Psoas muscle (tissue), 8 donors: ENCODE results near the gene XPO4. TPM values are rescaled to one million over a fixed set of nuclear protein-coding genes. Genes with fewer than 3 reads are reported as not detected.
A peak's percentile ranks its signal among the peaks of the same experiment; 100 is the strongest.
"Not testable (repeated sequence)": the region's sequence is repeated elsewhere in the genome, so short reads cannot be mapped to it uniquely, and the experiment has no call there.

Experiments
- ATAC-seq, 4 donors: fragments of 200-7000 bp; cut with Tn5 transposase; one replicate each; pipeline ENCODE4 v1.9.1; 2020; ENCODE audit warnings: moderate library complexity in 3 of 4, mild to moderate bottlenecking in 2 of 4
- DNase-seq, 2 donors: peaks; one replicate each; pipeline ENCODE4 v3.0.0-alpha.2; 2020
- H3K27ac ChIP-seq: fragments of 200-600 bp; one replicate; pipeline ENCODE4 v1.8.0; 2022
- H3K27me3 ChIP-seq, 3 donors: fragments of 200-600 bp in 1 of 3; one replicate each; pipeline versions ENCODE4 v1.6.1 to v1.8.0; 2013 to 2022; ENCODE audit warnings: low read length in 2 of 3, mild to moderate bottlenecking in 2 of 3, moderate library complexity in 1 of 3; ENCODE audit not compliant: insufficient read depth in 3 of 3
- H3K36me3 ChIP-seq, 2 donors: fragments of 200-600 bp in 1 of 2; one replicate each; pipeline versions ENCODE4 v1.6.1 to v1.8.0; 2013 to 2022; ENCODE audit warnings: low read depth in 1 of 2, mild to moderate bottlenecking in 1 of 2, moderate library complexity in 1 of 2; ENCODE audit not compliant: insufficient read depth in 1 of 2
- H3K4me1 ChIP-seq: fragments of 200-600 bp; one replicate; pipeline ENCODE4 v1.8.0; 2022
- H3K4me3 ChIP-seq: fragments of 200-600 bp; one replicate; pipeline ENCODE4 v1.8.0; 2022; ENCODE audit warnings: mild to moderate bottlenecking
- H3K9me3 ChIP-seq: fragments of 200-600 bp; one replicate; pipeline ENCODE4 v1.8.0; 2022
- WGBS, 3 donors: extraction: QIAGEN DNeasy Blood & Tissue Kit; methylation state at CpG; one replicate each; pipeline versions ENCODE4 v1.1.6 to v1.1.7; 2013; 5-methylcytosine and 5-hydroxymethylcytosine counted together
- intact Hi-C, 2 donors: fragments of 100-400 bp; cut with DNase I; formaldehyde crosslinking; loops; one replicate each; pipeline versions ENCODE4 v1.11.0 to v1.14.2; 2022
- polyA plus RNA-seq, 3 donors: library from polyadenylated mRNA; stranded (reverse); fragments of 200-250 nt; gene quantifications; one replicate each; pipeline ENCODE4 v1.2.3, GENCODE V29; 2013
- total RNA-seq, 4 donors: library from RNA; stranded (reverse); fragmentation: NEBNext Ultra II Directional in 2 of 4; extraction: Animal tissue kit (Norgen Biotek cat#: 25700) in 2 of 4; gene quantifications; one replicate each; pipeline versions ENCODE4 v1.2.1 to v1.2.4, GENCODE V29; 2021 to 2023
- TF ChIP-seq, protein P1 (sequence below): fragments of 200-600 bp; IDR thresholded peaks from one replicate; pipeline ENCODE4 v1.8.0; 2022; ENCODE audit warnings: antibody characterized with exemption
- donor health status: healthy with polysubstance abuse.
- donor health status: DM: no; HTN: no; CAD: no; lungs with moderate emphysema.
- donor health status: Bipolar disorder and iron deficiency.
- donor health status: healthy.
- donor health status: DM: yes; HTN: yes; CAD: no.
- donor health status: DM: no; HTN: no; CAD: no.
- donor health status: DM: no; HTN: no; CAD: no.
- donor health status: DM: yes; HTN: yes; CAD: no.

XPO4 gene
- total and polyA plus RNA-seq, 7 donors, result 3.9 to 67.2 (median 12.2) TPM

DNA sequence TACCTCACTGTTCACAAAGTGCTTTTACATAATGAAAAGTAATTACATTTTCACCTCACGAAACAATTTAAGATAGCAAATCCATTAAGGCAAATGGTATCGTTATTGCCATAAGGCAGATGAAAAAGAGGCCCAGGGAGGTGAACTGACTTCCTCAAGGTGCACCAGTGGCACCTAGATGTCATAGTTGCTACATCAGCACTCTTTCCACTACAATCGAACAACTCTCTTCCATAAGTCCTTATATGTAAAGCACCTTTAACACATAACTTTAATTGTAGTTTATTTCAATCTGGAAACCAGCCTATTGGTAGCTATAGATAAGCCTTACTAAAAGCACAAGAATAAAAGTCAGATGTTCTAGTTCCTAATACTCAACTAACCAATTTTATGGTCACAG, 35.1 kb downstream of the XPO4 start:
- Histone ChIP-seq H3K27me3 (no peaks in the 10 kb centered on the region), H3K4me1 (peaks cover 9% of the 10 kb centered on the region), H3K36me3 (peaks cover 0 to 23% of the 10 kb centered on the region in 2 donors), H3K4me3 (no peak overlapping the region), H3K9me3 (no peaks in the 10 kb centered on the region), H3K27ac (no peak overlapping the region)
- ATAC-seq, result no peak
- WGBS, 3 donors, result 92 to 96% (median 93%) methylated on average over 3 of the region's 3 CpGs
- TF ChIP-seq, protein P1, sequence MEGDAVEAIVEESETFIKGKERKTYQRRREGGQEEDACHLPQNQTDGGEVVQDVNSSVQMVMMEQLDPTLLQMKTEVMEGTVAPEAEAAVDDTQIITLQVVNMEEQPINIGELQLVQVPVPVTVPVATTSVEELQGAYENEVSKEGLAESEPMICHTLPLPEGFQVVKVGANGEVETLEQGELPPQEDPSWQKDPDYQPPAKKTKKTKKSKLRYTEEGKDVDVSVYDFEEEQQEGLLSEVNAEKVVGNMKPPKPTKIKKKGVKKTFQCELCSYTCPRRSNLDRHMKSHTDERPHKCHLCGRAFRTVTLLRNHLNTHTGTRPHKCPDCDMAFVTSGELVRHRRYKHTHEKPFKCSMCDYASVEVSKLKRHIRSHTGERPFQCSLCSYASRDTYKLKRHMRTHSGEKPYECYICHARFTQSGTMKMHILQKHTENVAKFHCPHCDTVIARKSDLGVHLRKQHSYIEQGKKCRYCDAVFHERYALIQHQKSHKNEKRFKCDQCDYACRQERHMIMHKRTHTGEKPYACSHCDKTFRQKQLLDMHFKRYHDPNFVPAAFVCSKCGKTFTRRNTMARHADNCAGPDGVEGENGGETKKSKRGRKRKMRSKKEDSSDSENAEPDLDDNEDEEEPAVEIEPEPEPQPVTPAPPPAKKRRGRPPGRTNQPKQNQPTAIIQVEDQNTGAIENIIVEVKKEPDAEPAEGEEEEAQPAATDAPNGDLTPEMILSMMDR, result no peak
- no peak for DNase-seq
- intact Hi-C loops, result no loop called here

DNA sequence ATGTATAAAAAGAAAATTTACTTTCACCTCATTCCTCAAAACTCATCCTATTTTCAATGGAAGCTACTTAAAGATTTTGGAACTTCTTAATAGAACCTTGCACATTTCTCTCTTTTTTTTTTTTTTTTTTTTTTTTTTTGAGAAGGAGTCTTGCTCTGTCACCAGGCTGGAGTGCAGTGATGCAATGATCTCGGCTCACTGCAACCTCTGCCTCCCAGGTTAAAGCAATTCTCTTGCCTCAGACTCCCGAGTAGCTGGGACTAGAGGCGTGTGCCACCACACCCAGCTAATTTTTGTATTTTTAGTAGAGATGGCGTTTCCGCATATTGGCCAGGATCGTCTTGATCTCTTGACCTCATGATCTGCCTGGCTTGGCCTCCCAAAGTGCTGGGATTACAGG, 40.9 kb downstream of the XPO4 start:
- H3K4me3 ChIP-seq, H3K27me3 ChIP-seq, H3K9me3 ChIP-seq, H3K27ac ChIP-seq, H3K4me1 ChIP-seq, intact Hi-C loops, DNase-seq: not testable (repeated sequence)
- H3K36me3 ChIP-seq, result peaks cover 0 to 60% of the 10 kb centered on the region in 2 donors
- ATAC-seq, result peak in 1 of 4 donors; percentile 55
- WGBS, 3 donors, result 94 to 98% (median 97%) methylated on average over 6 of the region's 6 CpGs

DNA sequence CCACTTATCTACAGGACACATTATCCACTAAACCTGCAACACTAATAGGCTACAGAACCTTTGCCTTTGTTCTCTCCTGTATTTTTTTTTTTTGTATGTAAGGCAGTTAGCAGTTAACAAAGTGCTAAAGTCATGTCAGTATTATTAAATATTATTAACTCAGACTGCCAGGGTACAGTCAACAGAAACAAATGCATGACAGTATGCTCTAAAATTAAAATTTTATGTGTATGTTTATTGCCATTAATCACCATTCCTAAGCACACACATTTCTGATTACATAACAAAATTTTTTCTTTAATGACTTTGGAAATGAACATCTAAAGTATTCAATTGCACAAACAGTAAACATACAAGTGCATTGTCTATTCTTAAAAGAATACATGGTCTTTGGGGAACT, 41.7 kb downstream of the XPO4 start:
- Histone ChIP-seq H3K4me3 (no peak overlapping the region), H3K36me3 (peaks cover 0 to 58% of the 10 kb centered on the region in 2 donors), H3K27me3 (no peaks in the 10 kb centered on the region), H3K27ac (no peak overlapping the region), H3K9me3 (no peaks in the 10 kb centered on the region), H3K4me1 (peaks cover 3% of the 10 kb centered on the region)
- intact Hi-C loops, result no loop called here
- DNase-seq, result no peak
- TF ChIP-seq, protein P1, result no peak
- peak in 1 of 4 donors; percentile 43 for ATAC-seq

DNA sequence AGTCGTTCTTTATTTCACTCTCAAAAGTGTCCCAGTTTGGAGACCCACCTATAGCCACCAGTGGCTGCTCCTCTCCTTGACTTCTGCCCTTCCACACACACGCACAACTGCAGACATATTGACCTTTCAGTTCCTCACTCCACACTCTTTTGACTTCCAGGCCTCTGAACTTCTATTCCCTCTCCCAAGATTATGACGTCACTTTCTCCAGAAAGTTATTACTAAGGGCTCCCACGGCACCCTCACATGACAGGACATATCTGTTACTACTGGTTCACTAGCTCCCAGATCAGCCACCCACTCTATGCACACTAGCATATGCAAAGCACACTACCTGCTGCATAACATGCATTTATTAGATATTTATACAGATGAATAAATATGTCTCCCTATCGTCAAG, 45.9 kb downstream of the XPO4 start:
- no peak overlapping the region for H3K4me3 ChIP-seq
- ATAC-seq (no peak), DNase-seq (no peak)
- WGBS, 3 donors, result 71 to 90% (median 81%) methylated on average over 5 of the region's 5 CpGs
- H3K4me1 ChIP-seq, result peaks cover under 1% of the 10 kb centered on the region
- no peaks in the 10 kb centered on the region for H3K9me3 ChIP-seq
- peaks cover 0 to 74% of the 10 kb centered on the region in 2 donors for H3K36me3 ChIP-seq
- intact Hi-C loops, result no loop called here
- TF ChIP-seq, protein P1, result no peak
- no peaks in the 10 kb centered on the region for H3K27me3 ChIP-seq
- no peak overlapping the region for H3K27ac ChIP-seq

DNA sequence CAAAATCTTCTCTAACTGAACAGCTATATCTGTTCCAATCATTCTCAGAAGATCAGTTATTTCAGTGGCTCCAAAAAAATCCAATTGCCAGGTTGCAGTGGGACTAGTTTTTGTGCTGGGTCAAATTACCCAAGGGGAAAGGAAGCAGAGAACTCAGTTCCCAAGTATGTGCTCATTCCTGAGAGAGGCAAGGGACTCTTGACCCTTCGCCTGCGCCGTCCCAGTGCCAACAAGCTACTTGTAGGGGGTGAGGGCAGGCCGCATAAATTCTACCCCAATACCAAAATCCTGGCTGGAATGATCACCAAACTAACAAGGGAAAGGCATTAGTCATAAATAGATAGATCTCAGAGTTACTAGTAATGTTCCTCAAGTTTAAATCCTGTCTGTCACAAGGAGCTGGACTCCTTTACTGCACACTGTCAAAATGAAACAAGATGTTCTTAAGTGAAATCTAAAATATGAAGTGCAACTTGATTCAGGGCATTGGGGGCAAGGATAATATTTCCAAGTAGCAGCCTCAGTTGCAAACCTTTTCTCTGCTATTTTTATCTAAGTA, 50.6 kb downstream of the XPO4 start:
- ATAC-seq (peak in 1 of 4 donors; percentile 45), DNase-seq (no peak)
- no peaks in the 10 kb centered on the region for H3K27me3 ChIP-seq
- intact Hi-C loops, result no loop called here
- H3K4me3 ChIP-seq, result no peak overlapping the region
- H3K36me3 ChIP-seq, result peaks cover 0 to 37% of the 10 kb centered on the region in 2 donors
- 44 to 92% (median 71%) methylated on average over 4 of the region's 4 CpGs for WGBS, 3 donors
- no peaks in the 10 kb centered on the region for H3K9me3 ChIP-seq
- H3K27ac ChIP-seq, result no peak overlapping the region
- peaks cover 26% of the 10 kb centered on the region for H3K4me1 ChIP-seq
- TF ChIP-seq, protein P1, result no peak
